Activated T-cell treated with anti-CD3 and anti-CD28 coated beads, Interleukin-2, amount 50 U/mL, for 72 hours (primary cell): Measurements from ENCODE around the gene FGF22. TPM values are rescaled to one million over a fixed set of nuclear protein-coding genes. Genes with fewer than 3 reads are reported as not detected.
"Not testable (repeated sequence)": the region's sequence is repeated elsewhere in the genome, so short reads cannot be mapped to it uniquely, and the experiment has no call there.

ENCODE experiments used
- ATAC-seq, 2 donors: fragments of 150-1000 bp; cut with Tn5 transposase; replicated peaks in 1 of 2; 2 replicates each; pipeline ENCODE4 v1.10.0; 2021; ENCODE audit warnings: moderate library complexity in 2 of 2, mild to moderate bottlenecking in 1 of 2
- DNase-seq, 2 donors: peaks; one replicate each; pipeline ENCODE4 v3.0.0; 2021 to 2022; ENCODE audit warnings: mixed read lengths in 1 of 2
- H3K27ac Mint-ChIP-seq: one replicate; pipeline ENCODE4 v1.8.0; 2022; ENCODE audit warnings: mild to moderate bottlenecking, moderate library complexity, mixed read lengths
- H3K27me3 Mint-ChIP-seq: one replicate; pipeline ENCODE4 v1.8.0; 2022; ENCODE audit warnings: low read depth, mixed read lengths
- H3K36me3 Mint-ChIP-seq, 2 donors: one replicate each; pipeline ENCODE4 v1.8.0; 2022; ENCODE audit warnings: mixed read lengths in 2 of 2, mild to moderate bottlenecking in 1 of 2; ENCODE audit not compliant: insufficient read depth in 2 of 2
- H3K4me1 Mint-ChIP-seq: one replicate; pipeline ENCODE4 v1.8.0; 2022; ENCODE audit warnings: low read depth, mixed read lengths
- H3K4me3 Mint-ChIP-seq, 2 donors: one replicate each; pipeline ENCODE4 v1.8.0; 2022; ENCODE audit warnings: mild to moderate bottlenecking in 2 of 2, mixed read lengths in 2 of 2, moderate library complexity in 2 of 2
- H3K9me3 Mint-ChIP-seq, 2 donors: one replicate each; pipeline ENCODE4 v1.8.0; 2022; ENCODE audit warnings: mixed read lengths in 2 of 2
- total RNA-seq, 2 donors: library from RNA; stranded (reverse); gene quantifications; one replicate each; pipeline ENCODE4 v1.2.3, GENCODE V29; 2022

FGF22 gene
- total RNA-seq, 2 donors from 2014 or later, result not detected

DNA sequence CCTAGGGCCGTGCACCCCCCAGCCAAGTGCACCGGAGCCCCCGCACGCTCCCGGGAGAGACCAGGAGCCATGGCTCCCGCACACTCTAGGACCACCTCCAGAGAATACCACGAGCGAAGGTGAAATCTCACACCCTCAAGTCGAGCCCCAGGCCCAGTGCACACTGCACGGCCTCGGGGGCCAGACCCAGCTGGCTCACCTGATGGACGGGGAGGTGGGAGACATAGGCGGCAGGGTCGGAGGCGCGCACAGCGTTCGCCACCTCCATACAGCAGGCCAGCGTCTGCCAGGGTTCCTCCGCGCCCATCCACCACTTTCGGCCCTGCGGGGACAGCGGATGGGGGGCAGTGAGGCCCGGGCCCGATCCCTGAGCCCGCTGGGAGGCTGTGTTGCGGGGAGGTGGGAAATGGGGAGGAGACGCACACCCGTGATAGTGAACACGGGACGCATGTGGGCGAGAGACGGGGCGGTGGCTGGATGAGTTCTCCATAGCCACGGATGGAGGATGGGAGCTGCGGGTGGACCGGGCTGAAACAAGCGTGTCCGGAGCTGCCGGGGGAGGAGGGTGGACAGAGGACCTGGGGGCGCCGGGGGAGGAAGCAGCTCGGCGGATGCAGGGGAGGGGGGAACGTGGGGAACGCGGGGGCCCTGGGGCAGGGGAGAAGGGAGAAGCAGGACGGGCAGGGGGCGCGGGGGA lies 19.4 kb upstream of the FGF22 start:
- H3K4me3 Mint-ChIP-seq, result no peak overlapping the region
- no peaks in the 10 kb centered on the region for H3K9me3 Mint-ChIP-seq
- no peak for ATAC-seq
- no peaks in the 10 kb centered on the region for H3K27me3 Mint-ChIP-seq
- H3K4me1 Mint-ChIP-seq, result no peaks in the 10 kb centered on the region
- H3K27ac Mint-ChIP-seq, result no peak overlapping the region
- DNase-seq, result no peak
- peaks cover 0 to 3% of the 10 kb centered on the region in 2 donors for H3K36me3 Mint-ChIP-seq

DNA sequence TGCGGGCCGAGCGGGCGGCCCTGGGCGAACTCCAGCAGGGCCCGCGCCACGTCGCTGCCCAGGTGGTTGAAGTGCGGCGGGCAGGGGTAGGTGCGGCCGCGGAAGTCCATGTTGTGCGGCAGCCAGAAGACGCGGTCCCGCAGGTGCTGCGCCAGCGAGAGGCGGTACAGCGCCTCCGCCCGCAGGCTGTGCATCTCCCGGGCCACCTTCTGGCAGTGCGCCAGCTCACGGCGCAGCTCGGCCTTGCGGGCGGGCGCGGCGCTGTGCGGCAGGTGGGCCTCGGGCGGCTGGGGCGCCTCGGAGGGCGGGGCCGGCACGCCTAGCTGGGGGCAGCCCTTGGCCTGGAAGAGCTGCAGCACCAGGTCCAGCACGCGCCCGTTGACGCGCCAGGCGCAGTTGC lies 18.5 kb upstream of the FGF22 start:
- H3K27me3 Mint-ChIP-seq, ATAC-seq, DNase-seq, H3K27ac Mint-ChIP-seq, H3K4me1 Mint-ChIP-seq, H3K9me3 Mint-ChIP-seq, H3K4me3 Mint-ChIP-seq, H3K36me3 Mint-ChIP-seq: not testable (repeated sequence)

DNA sequence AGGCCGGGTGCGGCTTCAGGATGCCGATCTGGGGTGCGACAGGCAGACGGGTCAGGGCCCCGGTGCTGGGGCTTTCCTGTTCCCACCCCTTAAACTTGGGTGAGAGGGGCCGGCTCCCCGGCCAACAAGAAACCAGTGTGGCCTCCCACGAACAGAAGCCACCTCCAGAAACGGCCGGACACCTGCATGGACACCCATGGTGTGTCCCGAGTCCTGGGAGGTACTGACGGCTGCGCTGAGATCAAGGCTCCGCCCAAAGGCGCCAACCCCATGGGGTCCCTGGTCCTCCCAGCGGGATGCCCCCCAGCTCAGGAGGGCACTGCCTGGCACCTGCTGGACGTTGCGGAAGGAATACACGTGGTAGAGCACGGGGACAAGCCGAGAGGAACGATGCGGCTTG lies 17.9 kb upstream of the FGF22 start:
- H3K4me1 Mint-ChIP-seq, result no peaks in the 10 kb centered on the region
- H3K36me3 Mint-ChIP-seq, result peaks cover under 1 to 4% of the 10 kb centered on the region in 2 donors
- H3K27me3 Mint-ChIP-seq, result no peaks in the 10 kb centered on the region
- no peak overlapping the region for H3K4me3 Mint-ChIP-seq
- H3K27ac Mint-ChIP-seq, result no peak overlapping the region
- ATAC-seq, result no peak
- H3K9me3 Mint-ChIP-seq, result no peaks in the 10 kb centered on the region
- no peak for DNase-seq

DNA sequence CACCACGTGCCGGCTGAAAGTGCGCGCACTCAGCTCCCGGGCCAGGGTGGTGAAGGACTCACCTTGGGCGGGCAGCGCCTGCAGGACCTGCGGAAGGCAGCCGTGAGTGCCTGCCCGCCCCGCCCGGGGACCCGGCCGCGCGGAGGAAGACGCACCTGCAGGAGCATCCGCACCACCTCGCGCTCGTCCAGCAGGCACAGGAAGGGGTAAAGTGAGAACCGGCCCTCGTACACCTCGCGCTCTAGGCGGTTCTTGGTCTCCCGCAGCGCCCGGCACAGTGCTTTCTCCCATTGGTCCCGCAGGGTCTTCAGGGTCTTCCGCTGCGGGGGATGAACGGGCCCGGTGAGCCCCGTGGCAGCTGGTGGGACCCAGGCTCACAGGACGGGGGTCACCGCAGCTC lies 17.0 kb upstream of the FGF22 start:
- no peak for DNase-seq
- Mint-ChIP-seq H3K4me1 (no peaks in the 10 kb centered on the region), H3K36me3 (peaks cover 1 to 5% of the 10 kb centered on the region in 2 donors), H3K27me3 (no peaks in the 10 kb centered on the region), H3K27ac (no peak overlapping the region), H3K9me3 (no peaks in the 10 kb centered on the region), H3K4me3 (no peak overlapping the region)
- ATAC-seq, result no peak

DNA sequence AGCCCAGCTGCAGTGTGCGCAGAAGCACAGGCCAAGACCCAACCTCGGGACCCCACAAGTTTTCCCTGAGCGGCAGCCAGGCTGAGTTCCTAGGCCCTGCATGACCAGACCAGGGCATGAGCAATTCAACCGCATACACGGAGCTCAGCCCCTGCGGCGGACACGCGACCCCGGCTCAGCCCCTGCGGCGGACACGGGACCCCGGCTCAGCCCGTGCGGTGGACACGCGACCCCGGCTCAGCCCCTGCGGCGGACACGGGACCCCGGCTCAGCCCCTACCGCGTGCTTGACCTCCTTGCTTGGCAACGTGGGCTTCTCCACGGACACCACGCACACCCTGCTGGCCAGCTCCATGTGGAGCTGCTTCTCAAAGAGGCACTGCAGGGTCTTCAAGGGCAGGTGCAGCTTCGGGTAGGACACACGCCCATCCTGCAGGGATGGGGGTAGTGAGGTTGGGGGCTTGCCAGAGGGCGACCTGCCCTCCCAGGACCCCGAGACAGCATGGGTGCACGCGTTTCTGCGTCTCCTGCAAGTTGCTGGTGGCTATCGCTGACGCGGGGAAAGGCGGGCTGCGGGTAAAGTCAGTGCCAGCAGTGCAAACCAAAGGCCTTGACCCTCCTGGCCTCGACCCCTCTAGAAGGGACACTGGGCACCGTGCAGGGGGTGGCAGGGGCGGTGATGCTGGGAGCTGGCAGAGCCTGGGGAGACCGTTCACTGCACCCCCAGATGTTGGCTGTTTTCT lies 16.3 kb upstream of the FGF22 start:
- DNase-seq (no peak), ATAC-seq (no peak)
- Mint-ChIP-seq H3K36me3 (peaks cover 1 to 5% of the 10 kb centered on the region in 2 donors), H3K4me3 (no peak overlapping the region), H3K27ac (no peak overlapping the region), H3K9me3 (no peaks in the 10 kb centered on the region), H3K27me3 (no peaks in the 10 kb centered on the region), H3K4me1 (no peaks in the 10 kb centered on the region)

DNA sequence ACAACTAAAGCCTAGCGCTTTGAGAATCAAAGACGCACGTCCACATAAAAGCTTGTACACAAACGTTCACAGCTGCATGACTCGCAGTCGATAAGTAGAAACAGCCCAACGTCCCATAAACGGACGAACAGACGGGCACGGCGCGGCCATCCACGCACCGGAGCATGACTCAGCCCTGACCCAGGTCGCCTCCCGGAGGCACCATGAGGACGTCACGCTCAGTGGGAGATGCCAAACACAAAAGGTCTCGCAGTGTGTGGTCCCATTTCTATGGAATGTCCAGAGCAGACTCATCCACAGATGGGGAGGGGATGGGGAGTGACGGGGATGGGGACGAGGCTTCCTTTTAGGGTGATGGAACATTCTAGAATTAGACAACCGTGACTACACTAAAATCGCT lies 15.7 kb upstream of the FGF22 start:
- Mint-ChIP-seq H3K4me3 (no peak overlapping the region), H3K4me1 (no peaks in the 10 kb centered on the region), H3K36me3 (peaks cover 1 to 7% of the 10 kb centered on the region in 2 donors), H3K9me3 (no peaks in the 10 kb centered on the region), H3K27me3 (no peaks in the 10 kb centered on the region), H3K27ac (no peak overlapping the region)
- ATAC-seq (no peak), DNase-seq (no peak)

DNA sequence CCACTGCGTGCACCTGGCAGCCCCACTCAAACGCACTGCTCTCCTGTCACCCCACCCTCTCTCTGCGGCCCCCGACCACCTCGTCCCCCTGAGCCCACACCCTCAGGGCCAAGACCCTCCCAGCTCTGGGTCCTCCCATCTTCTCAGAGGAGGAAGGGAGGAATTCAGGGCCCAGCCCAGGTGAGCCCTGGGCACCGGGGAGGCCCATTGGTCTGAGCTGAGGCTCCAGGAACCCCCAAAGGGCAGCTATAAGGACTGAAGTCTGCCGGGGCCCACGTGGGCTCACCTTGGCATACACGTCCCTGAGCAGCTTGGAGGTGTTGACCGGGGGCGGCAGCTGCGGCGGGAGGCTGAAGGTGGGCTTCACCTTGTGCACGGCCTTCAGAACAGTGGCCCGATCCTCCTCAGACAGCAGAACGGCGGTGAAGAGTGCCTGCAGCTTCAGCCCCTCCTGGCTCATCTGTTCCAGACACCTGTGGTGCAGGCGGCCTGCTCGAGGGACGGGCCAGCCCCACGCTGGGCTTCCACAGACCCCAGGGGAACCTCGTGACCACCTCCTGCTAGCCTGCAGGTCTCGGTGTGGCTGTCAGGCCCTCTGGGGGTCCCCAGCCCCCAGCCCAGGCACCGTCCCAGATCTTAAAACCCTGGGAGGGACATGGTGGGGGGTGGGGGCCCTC lies 15.1 kb upstream of the FGF22 start:
- Mint-ChIP-seq H3K4me1 (no peaks in the 10 kb centered on the region), H3K4me3 (no peak overlapping the region), H3K9me3 (no peaks in the 10 kb centered on the region), H3K27me3 (no peaks in the 10 kb centered on the region), H3K27ac (no peak overlapping the region), H3K36me3 (peaks cover 1 to 6% of the 10 kb centered on the region in 2 donors)
- ATAC-seq, result no peak
- DNase-seq, result no peak

DNA sequence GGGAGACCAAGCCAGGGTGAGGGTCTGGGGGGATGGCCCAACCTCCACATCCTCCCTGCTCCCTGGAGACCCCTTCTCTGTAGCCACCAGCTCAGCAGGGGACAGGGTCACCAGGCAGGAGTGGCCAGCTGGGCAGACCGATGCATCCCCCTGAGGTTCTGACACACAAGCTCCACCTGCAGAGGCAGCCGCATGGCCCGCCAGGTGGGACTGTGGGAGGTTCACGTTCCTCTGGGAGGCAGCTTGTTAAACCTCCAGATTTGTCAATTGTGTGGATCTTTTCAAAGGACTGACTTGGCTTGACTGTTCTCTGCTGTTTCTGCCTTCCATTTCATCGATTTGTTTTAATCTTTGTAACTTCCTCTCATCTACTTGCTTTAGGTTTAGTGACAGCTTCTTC lies 14.4 kb upstream of the FGF22 start:
- Mint-ChIP-seq H3K27ac (no peak overlapping the region), H3K4me1 (no peaks in the 10 kb centered on the region), H3K9me3 (no peaks in the 10 kb centered on the region), H3K27me3 (no peaks in the 10 kb centered on the region), H3K36me3 (peaks cover 1 to 8% of the 10 kb centered on the region in 2 donors), H3K4me3 (no peak overlapping the region)
- ATAC-seq (no peak), DNase-seq (no peak)

DNA sequence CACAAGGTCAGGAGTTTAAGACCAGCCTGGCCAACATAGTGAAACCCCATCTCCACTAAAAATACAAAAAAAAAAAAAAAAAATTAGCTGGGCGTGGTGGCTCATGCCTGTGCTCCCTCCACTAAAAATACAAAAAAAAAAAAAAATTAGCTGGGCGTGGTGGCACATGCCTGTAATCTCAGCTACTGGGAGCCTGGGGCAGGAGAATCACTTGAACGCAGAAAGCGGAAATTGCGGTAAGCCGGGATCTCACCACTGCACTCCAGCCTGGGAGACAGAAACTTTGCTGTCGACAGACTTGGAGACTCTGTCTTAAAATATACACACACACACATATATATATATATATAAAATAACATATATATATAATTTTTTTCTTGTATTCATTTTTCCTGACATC lies 13.1 kb upstream of the FGF22 start:
- not testable (repeated sequence) for ATAC-seq, DNase-seq, H3K4me3 Mint-ChIP-seq, H3K27me3 Mint-ChIP-seq, H3K9me3 Mint-ChIP-seq, H3K4me1 Mint-ChIP-seq, H3K27ac Mint-ChIP-seq
- H3K36me3 Mint-ChIP-seq, result peaks cover 1 to 12% of the 10 kb centered on the region in 2 donors

DNA sequence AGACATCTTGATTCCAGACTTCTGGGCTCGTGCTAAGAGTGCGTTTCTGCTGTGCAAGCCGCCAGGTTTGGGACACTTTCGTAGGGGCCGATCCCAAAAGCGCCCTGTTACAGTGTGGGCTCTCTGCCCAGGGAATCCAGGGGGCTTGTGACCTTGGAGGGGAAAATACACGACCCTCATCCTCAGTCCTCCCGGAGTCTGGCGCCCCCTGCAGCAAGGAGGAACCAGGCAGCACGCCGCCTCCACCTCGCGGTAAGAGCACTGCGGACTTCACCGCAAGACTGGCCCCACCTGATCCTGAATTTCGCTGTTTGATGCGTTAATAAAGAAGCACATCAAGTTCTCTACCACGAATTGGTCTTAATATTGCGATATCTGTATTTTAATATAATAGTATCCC lies 11.5 kb upstream of the FGF22 start:
- Mint-ChIP-seq H3K4me1 (peaks cover 6% of the 10 kb centered on the region), H3K4me3 (no peak overlapping the region), H3K9me3 (no peaks in the 10 kb centered on the region), H3K27ac (no peak overlapping the region), H3K36me3 (peaks cover 1 to 15% of the 10 kb centered on the region in 2 donors), H3K27me3 (no peaks in the 10 kb centered on the region)
- peak in 1 of 2 donors; percentile 33 for DNase-seq
- ATAC-seq, result no peak

DNA sequence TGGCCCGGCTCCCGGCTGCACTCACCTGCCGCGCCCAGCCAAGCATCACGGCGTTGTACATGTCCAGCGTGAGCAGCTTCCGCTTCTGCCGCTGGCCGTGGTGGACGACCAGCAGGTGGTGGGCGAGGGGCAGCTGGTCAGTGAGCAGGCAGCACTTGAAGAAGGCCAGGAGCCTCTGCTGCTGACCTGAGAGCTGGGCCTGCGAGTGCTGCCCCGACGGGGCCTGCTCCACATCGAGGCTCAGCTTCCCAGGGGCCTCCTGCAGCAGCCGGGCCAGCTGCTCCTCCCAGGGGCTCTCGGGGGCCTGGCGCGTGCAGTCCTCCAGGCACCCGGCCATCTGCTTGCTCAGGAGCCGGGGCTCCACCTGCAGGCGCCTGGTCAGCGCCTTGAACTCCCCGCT lies 10.2 kb upstream of the FGF22 start:
- DNase-seq, ATAC-seq, H3K4me3 Mint-ChIP-seq, H3K27ac Mint-ChIP-seq, H3K9me3 Mint-ChIP-seq, H3K27me3 Mint-ChIP-seq: not testable (repeated sequence)
- H3K36me3 Mint-ChIP-seq, result peaks cover 1 to 15% of the 10 kb centered on the region in 2 donors
- H3K4me1 Mint-ChIP-seq, result peaks cover 18% of the 10 kb centered on the region

DNA sequence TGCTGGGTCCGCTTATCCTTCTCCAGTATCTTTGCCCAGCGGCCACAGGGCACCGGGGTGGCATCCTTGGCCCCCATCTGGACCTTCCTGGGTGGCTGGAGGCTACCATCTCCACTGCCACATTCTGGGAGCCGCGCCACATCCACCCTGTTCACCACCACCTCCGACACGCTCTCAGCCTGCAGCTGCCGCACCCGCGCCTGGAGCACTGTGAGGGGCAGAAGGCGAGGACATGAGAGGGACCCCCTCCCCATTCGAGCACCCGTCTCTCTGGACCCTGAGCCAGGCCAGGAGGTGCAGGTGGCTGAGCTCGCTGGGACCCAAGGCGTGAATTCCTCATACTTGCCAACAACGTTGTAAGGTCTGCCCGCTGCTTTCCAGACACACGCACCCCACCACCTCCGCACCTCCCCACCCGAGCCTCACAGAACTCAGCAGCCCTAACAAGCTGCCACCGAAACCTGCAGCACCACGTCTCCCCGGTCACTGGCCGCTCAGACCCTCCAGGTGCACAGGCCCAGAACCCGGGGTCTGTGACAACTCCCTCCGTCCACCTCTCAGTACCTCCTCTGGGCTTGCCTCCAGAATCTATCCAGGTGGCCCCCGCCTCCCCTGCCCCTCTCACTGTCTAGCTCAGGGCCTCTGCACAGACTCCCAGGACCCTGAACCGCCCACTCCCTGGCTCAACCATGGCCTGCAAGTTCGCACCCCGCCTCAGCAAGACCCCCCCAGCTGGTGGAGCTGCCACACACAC lies 9.5 kb upstream of the FGF22 start:
- Mint-ChIP-seq H3K4me1 (peaks cover 18% of the 10 kb centered on the region), H3K27ac (no peak overlapping the region), H3K27me3 (no peaks in the 10 kb centered on the region), H3K36me3 (peaks cover 1 to 15% of the 10 kb centered on the region in 2 donors), H3K9me3 (no peaks in the 10 kb centered on the region), H3K4me3 (no peak overlapping the region)
- no peak for ATAC-seq
- no peak for DNase-seq

DNA sequence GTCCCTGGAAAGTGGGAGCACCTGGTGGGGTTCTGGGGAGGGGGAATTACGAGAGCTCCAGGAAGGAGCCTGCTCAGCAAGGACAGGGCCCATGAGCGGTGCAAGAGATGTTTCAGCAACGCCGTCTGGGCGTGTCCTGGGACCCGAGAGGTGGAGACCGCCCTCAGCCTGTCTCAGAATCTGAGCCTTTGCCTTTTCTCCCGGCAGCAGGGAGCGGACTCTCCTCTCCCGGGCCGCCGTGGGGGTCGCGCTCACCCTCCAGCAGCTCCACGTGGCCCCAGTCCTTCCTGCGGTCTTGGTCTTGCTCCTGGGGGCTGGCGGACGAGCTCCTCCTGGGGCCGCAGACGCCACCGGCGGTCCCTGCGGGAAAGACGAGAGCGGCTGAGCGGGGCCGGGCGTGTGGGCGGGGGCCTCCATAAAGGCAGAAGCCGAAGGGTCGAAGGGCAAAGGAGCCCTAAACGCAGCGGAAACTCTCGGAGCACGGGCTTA lies 7.1 kb upstream of the FGF22 start:
- Mint-ChIP-seq H3K9me3 (no peaks in the 10 kb centered on the region), H3K4me1 (peaks cover 18% of the 10 kb centered on the region), H3K4me3 (peak overlapping the region; percentile 81 to 95), H3K36me3 (peaks cover 0 to 13% of the 10 kb centered on the region in 2 donors), H3K27ac (peak overlapping the region; percentile 94), H3K27me3 (no peaks in the 10 kb centered on the region)
- peak; percentile 67 to 71 for DNase-seq
- peak; percentile 14 to 41 for ATAC-seq
